Upper lobe of left lung (tissue), 6 donors: Measurements from ENCODE around the gene C1orf198. TPM values are rescaled to one million over a fixed set of nuclear protein-coding genes. Genes with fewer than 3 reads are reported as not detected.

Experiments used
- ATAC-seq, 2 donors: fragments of 200-7000 bp; cut with Tn5 transposase; one replicate each; pipeline ENCODE4 v1.9.1; 2022; ENCODE audit warnings: mild to moderate bottlenecking in 2 of 2, moderate library complexity in 2 of 2; ENCODE audit not compliant: low FRiP score in 2 of 2
- DNase-seq, 2 donors: peaks; one replicate each; pipeline ENCODE4 v3.0.0-alpha.2; 2019 to 2020
- H3K27ac ChIP-seq, 4 donors: fragments of 200-600 bp; sonication (generic); one replicate each; pipeline ENCODE4 v1.5.1; 2016 to 2019
- H3K27me3 ChIP-seq, 4 donors: fragments of 200-600 bp; sonication (generic); one replicate each; pipeline ENCODE4 v1.5.1; 2017 to 2019
- H3K36me3 ChIP-seq, 4 donors: fragments of 200-600 bp; sonication (generic); one replicate each; pipeline ENCODE4 v1.5.1; 2016 to 2019
- H3K4me1 ChIP-seq, 4 donors: fragments of 200-600 bp; sonication (generic); one replicate each; pipeline ENCODE4 v1.5.1; 2018 to 2019
- H3K4me3 ChIP-seq, 4 donors: fragments of 200-600 bp; sonication (generic); one replicate each; pipeline ENCODE4 v1.5.1; 2017 to 2019; ENCODE audit warnings: mild to moderate bottlenecking in 2 of 4, moderate library complexity in 1 of 4
- H3K9me3 ChIP-seq, 4 donors: fragments of 200-600 bp; sonication (generic); one replicate each; pipeline ENCODE4 v1.5.1; 2018 to 2019
- EP300 ChIP-seq, 4 donors: sonication (generic); formaldehyde crosslinking; IDR thresholded peaks; one replicate each; pipeline ENCODE4 v1.5.1; 2017; ENCODE audit warnings: antibody characterized with exemption in 4 of 4, control low read depth in 2 of 4
- POLR2A ChIP-seq, 4 donors: fragments of 450-650 bp; IDR thresholded peaks; one replicate each; pipeline ENCODE4 v1.5.1; 2016 to 2017; ENCODE audit warnings: antibody characterized with exemption in 4 of 4, mild to moderate bottlenecking in 2 of 4
- POLR2AphosphoS5 ChIP-seq, 2 donors: sonication (generic); formaldehyde crosslinking; IDR thresholded peaks; one replicate each; pipeline ENCODE4 v1.5.1; 2017; ENCODE audit warnings: antibody characterized with exemption in 2 of 2
- WGBS, 2 donors: methylation state at CpG; one replicate each; pipeline ENCODE4 v1.1.5; 2017 to 2018; 5-methylcytosine and 5-hydroxymethylcytosine counted together
- total RNA-seq, 6 donors: library from RNA; depleted of rRNA in 4 of 6; stranded (reverse); fragments of >200 nt in 4 of 6; gene quantifications; one replicate each; pipeline versions ENCODE4 v1.1.0 to v1.2.1, GENCODE V29; 2016 to 2021
- TF ChIP-seq, protein P1 (sequence below), 6 experiments: fragments of 450-650 bp in 4 of 6; fragments of 200-600 bp in 2 of 6; sonication (generic) in 2 of 6; IDR thresholded peaks; one replicate each; pipeline ENCODE4 v1.5.1; 2016 to 2019; ENCODE audit warnings: antibody characterized with exemption in 6 of 6
- donor health status: DM: no; HTN: no; CAD: no; lungs with moderate emphysema.
- donor health status: DM: no; HTN: yes; CAD: no; lungs with severe emphysema.

C1orf198 gene
- total RNA-seq, 6 donors from 2014 or later = 51.3 to 241 (median 125) TPM

GRCh38 chr1:230876660-230877059 lies 8.3 kb upstream of the C1orf198 start:
- Histone ChIP-seq H3K4me3 (no peak overlapping the region), H3K9me3 (no peaks in the 10 kb centered on the region), H3K4me1 (no peaks in the 10 kb centered on the region), H3K27me3 (no peaks in the 10 kb centered on the region), H3K27ac (no peak overlapping the region), H3K36me3 (no peaks in the 10 kb centered on the region)
- DNase-seq (no peak), ATAC-seq (no peak)
- TF ChIP-seq, protein P1, sequence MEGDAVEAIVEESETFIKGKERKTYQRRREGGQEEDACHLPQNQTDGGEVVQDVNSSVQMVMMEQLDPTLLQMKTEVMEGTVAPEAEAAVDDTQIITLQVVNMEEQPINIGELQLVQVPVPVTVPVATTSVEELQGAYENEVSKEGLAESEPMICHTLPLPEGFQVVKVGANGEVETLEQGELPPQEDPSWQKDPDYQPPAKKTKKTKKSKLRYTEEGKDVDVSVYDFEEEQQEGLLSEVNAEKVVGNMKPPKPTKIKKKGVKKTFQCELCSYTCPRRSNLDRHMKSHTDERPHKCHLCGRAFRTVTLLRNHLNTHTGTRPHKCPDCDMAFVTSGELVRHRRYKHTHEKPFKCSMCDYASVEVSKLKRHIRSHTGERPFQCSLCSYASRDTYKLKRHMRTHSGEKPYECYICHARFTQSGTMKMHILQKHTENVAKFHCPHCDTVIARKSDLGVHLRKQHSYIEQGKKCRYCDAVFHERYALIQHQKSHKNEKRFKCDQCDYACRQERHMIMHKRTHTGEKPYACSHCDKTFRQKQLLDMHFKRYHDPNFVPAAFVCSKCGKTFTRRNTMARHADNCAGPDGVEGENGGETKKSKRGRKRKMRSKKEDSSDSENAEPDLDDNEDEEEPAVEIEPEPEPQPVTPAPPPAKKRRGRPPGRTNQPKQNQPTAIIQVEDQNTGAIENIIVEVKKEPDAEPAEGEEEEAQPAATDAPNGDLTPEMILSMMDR (IDR thresholded peaks at IDR 0.05) = no peak
- TF ChIP-seq POLR2AphosphoS5 (IDR thresholded peaks at IDR 0.05) = no peak
- no peak for TF ChIP-seq POLR2A (IDR thresholded peaks at IDR 0.05)
- TF ChIP-seq EP300 (IDR thresholded peaks at IDR 0.05) = no peak
- WGBS, 2 donors = 80 to 93% methylated on average over 6 of the region's 6 CpGs

GRCh38 chr1:230875370-230875769 lies 7.0 kb upstream of the C1orf198 start:
- 87 to 95% methylated on average over 8 of the region's 8 CpGs for WGBS, 2 donors
- Histone ChIP-seq H3K4me1 (no peaks in the 10 kb centered on the region), H3K27ac (no peak overlapping the region), H3K36me3 (no peaks in the 10 kb centered on the region), H3K27me3 (no peaks in the 10 kb centered on the region), H3K4me3 (no peak overlapping the region), H3K9me3 (no peaks in the 10 kb centered on the region)
- DNase-seq (no peak), ATAC-seq (no peak)
- TF ChIP-seq POLR2A (IDR thresholded peaks at IDR 0.05) (no peak), EP300 (IDR thresholded peaks at IDR 0.05) (no peak)
- TF ChIP-seq, protein P1 (IDR thresholded peaks at IDR 0.05) = no peak

- DNase-seq (no peak), ATAC-seq (no peak)
- Histone ChIP-seq H3K4me1 (peaks cover 7 to 30% (median 15%) of the 10 kb centered on the region in 4 donors), H3K4me3 (no peak overlapping the region), H3K27me3 (no peaks in the 10 kb centered on the region), H3K9me3 (no peaks in the 10 kb centered on the region), H3K27ac (no peak overlapping the region), H3K36me3 (no peaks in the 10 kb centered on the region)
- WGBS, 2 donors = 97 to 99% methylated on average over 4 of the region's 4 CpGs
- TF ChIP-seq, protein P1 (IDR thresholded peaks at IDR 0.05) = no peak
- TF ChIP-seq POLR2A (IDR thresholded peaks at IDR 0.05) (no peak), POLR2AphosphoS5 (IDR thresholded peaks at IDR 0.05) (no peak), EP300 (IDR thresholded peaks at IDR 0.05) (no peak)
These were observed 2.6 kb upstream of the C1orf198 start for GRCh38 chr1:230870916-230871315.

- 53 to 58% methylated on average over 4 of the region's 4 CpGs for WGBS, 2 donors
- Histone ChIP-seq H3K9me3 (no peaks in the 10 kb centered on the region), H3K4me1 (peaks cover 7 to 36% (median 27%) of the 10 kb centered on the region in 4 donors), H3K27me3 (no peaks in the 10 kb centered on the region), H3K36me3 (no peaks in the 10 kb centered on the region), H3K27ac (peak overlapping the region; percentile 81 to 93 (median 86)), H3K4me3 (peak overlapping the region in 1 of 4 donors; percentile 98)
- TF ChIP-seq EP300 (IDR thresholded peaks at IDR 0.05) (no peak), POLR2AphosphoS5 (IDR thresholded peaks at IDR 0.05) (no peak), POLR2A (IDR thresholded peaks at IDR 0.05) (no peak)
- TF ChIP-seq, protein P1 (IDR thresholded peaks at IDR 0.05) = no peak
- no peak for ATAC-seq
- no peak for DNase-seq
These were observed 1.2 kb upstream of the C1orf198 start for GRCh38 chr1:230869500-230869899.

DNA sequence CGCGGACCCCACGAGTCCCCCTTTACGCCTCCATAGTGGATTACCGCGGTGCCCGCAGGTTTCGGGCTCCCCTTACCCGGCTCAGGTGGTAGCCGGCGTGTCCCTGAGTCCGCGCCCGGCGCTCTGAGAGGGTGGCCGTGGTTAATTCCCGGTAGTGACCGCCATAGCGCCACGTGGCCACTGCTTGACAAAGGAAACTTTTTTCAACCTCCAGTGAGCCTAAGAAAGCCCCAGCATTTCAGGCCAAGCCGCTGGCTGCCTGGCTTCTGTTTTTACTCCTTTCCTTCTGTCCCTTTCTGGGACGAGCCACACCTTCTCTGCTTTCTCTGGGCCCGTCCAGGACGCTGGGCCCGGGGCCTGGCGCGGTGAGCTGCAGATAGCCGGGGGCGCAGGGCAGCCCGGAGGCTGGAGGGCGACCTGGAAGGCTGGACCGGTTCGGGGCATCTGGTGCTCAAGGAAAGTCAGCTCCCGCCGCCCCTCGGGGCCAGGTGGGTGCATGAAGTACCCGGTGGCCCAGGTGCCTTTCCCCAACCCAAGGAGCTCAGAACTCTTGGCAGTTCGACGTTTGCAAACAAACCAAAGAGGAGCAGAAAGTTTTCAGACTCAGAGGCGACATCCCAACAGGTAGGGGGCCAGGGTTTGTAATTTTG lies 540 bp upstream of the C1orf198 start:
- ATAC-seq (peak; percentile 62 to 78), DNase-seq (peak; percentile 68 to 88)
- Histone ChIP-seq H3K27ac (peak overlapping the region; percentile 81 to 93 (median 86)), H3K9me3 (no peaks in the 10 kb centered on the region), H3K27me3 (no peaks in the 10 kb centered on the region), H3K4me3 (peak overlapping the region; percentile 57 to 98 (median 98)), H3K4me1 (peaks cover 11 to 40% (median 32%) of the 10 kb centered on the region in 4 donors), H3K36me3 (no peaks in the 10 kb centered on the region)
- TF ChIP-seq POLR2A (IDR thresholded peaks at IDR 0.05) (no peak), POLR2AphosphoS5 (IDR thresholded peaks at IDR 0.05) (peak in 1 of 2 donors; percentile 45), EP300 (IDR thresholded peaks at IDR 0.05) (peak in 1 of 4 donors; percentile 20)
- TF ChIP-seq, protein P1 (IDR thresholded peaks at IDR 0.05) = peak in 1 of 6 experiments; percentile 21
- WGBS, 2 donors = 6 to 16% methylated on average over 13 to 26 of the region's 40 CpGs
